Fibroblast of lung (primary cell): ENCODE data around the gene HNRNPA3. TPM values are rescaled to one million over a fixed set of nuclear protein-coding genes. Genes with fewer than 3 reads are reported as not detected.
"Not testable (repeated sequence)": the region's sequence is repeated elsewhere in the genome, so short reads cannot be mapped to it uniquely, and the experiment has no call there.

Experiments
- DNase-seq, 2 donors: peaks; one replicate each; pipeline versions ENCODE4 v3.0.0 to v3.0.0-alpha.2; 2010; ENCODE audit warnings: low read depth in 2 of 2
- H2AFZ ChIP-seq: 2 replicates; pipeline ENCODE4 v1.5.1; 2012; ENCODE audit warnings: low read length, control low read depth, inconsistent platforms
- H3K27ac ChIP-seq: 2 replicates; pipeline ENCODE4 v1.5.1; 2011; ENCODE audit warnings: low read length, control low read depth; ENCODE audit not compliant: insufficient read depth
- H3K27me3 ChIP-seq: 2 replicates; pipeline ENCODE4 v1.5.1; 2011; ENCODE audit warnings: mild to moderate bottlenecking, low read length; ENCODE audit not compliant: control insufficient read depth, insufficient read depth
- H3K36me3 ChIP-seq: 2 replicates; pipeline ENCODE4 v1.5.1; 2011; ENCODE audit warnings: low read length; ENCODE audit not compliant: control insufficient read depth, insufficient read depth
- H3K4me1 ChIP-seq: 2 replicates; pipeline ENCODE4 v1.5.1; 2011; ENCODE audit warnings: low read length; ENCODE audit not compliant: control insufficient read depth, insufficient read depth; ENCODE audit errors: extremely low read depth
- H3K4me2 ChIP-seq: 2 replicates; pipeline ENCODE4 v1.5.1; 2011; ENCODE audit warnings: low read length, control low read depth; ENCODE audit not compliant: insufficient read depth; ENCODE audit errors: extremely low read depth
- H3K4me3 ChIP-seq, 4 experiments: fragments of 200-600 bp in 1 of 4; sonication (generic) in 1 of 4; replicated peaks in 1 of 4; 2 replicates each; pipeline ENCODE4 v1.5.1; 2011 to 2016; ENCODE audit warnings: low read length in 4 of 4, low read depth in 3 of 4, mild to moderate bottlenecking in 3 of 4, control low read depth in 2 of 4, inconsistent platforms in 1 of 4, mixed read lengths in 1 of 4; ENCODE audit not compliant: insufficient read depth in 1 of 4; ENCODE audit errors: control extremely low read depth in 1 of 4
- H3K79me2 ChIP-seq: 2 replicates; pipeline ENCODE4 v1.5.1; 2012; ENCODE audit warnings: mild to moderate bottlenecking, low read length, inconsistent platforms; ENCODE audit not compliant: control insufficient read depth, insufficient read depth
- H3K9ac ChIP-seq: 2 replicates; pipeline ENCODE4 v1.5.1; 2011; ENCODE audit warnings: mild to moderate bottlenecking, low read length, control low read depth; ENCODE audit not compliant: insufficient read depth
- H3K9me3 ChIP-seq: 2 replicates; pipeline ENCODE4 v1.5.1; 2012; ENCODE audit warnings: low read depth, low read length; ENCODE audit not compliant: control insufficient read depth, insufficient read depth
- H4K20me1 ChIP-seq: 2 replicates; pipeline ENCODE4 v1.5.1; 2011; ENCODE audit warnings: low read length; ENCODE audit not compliant: control insufficient read depth, insufficient read depth; ENCODE audit errors: extremely low read depth
- EZH2 ChIP-seq: IDR thresholded peaks from 2 replicates; pipeline ENCODE4 v1.5.1; 2012; ENCODE audit warnings: low read length, control low read depth, mild to moderate bottlenecking; ENCODE audit errors: missing control alignments
- polyA plus RNA-seq, 2 donors: library from polyadenylated mRNA; depleted of rRNA in 1 of 2; stranded (reverse) in 1 of 2; unstranded in 1 of 2; fragments of >200 nt; gene quantifications; 2 replicates each; pipeline ENCODE4 v1.2.1, GENCODE V29; 2011 to 2012; ENCODE audit warnings: missing spikeins in 1 of 2
- total RNA-seq: library from RNA; depleted of rRNA; stranded (reverse); fragments of >200 nt; gene quantifications from 2 replicates; pipeline ENCODE4 v1.2.1, GENCODE V29; 2014
- TF ChIP-seq, protein P1 (sequence below), 2 donors: IDR thresholded peaks in 1 of 2; conservative IDR thresholded peaks in 1 of 2; 1 replicate in 1 of 2; 2 replicates in 1 of 2; pipeline ENCODE4 v1.5.1; 2011 to 2012; ENCODE audit warnings: low read length in 2 of 2, control low read depth in 1 of 2, inconsistent platforms in 1 of 2, low read depth in 1 of 2, mild to moderate bottlenecking in 1 of 2

The HNRNPA3 gene
- total and polyA plus RNA-seq, 2 donors (not counting 1 experiment from before 2014, with no cell fraction given) = 34.5 to 81.2 TPM

DNA sequence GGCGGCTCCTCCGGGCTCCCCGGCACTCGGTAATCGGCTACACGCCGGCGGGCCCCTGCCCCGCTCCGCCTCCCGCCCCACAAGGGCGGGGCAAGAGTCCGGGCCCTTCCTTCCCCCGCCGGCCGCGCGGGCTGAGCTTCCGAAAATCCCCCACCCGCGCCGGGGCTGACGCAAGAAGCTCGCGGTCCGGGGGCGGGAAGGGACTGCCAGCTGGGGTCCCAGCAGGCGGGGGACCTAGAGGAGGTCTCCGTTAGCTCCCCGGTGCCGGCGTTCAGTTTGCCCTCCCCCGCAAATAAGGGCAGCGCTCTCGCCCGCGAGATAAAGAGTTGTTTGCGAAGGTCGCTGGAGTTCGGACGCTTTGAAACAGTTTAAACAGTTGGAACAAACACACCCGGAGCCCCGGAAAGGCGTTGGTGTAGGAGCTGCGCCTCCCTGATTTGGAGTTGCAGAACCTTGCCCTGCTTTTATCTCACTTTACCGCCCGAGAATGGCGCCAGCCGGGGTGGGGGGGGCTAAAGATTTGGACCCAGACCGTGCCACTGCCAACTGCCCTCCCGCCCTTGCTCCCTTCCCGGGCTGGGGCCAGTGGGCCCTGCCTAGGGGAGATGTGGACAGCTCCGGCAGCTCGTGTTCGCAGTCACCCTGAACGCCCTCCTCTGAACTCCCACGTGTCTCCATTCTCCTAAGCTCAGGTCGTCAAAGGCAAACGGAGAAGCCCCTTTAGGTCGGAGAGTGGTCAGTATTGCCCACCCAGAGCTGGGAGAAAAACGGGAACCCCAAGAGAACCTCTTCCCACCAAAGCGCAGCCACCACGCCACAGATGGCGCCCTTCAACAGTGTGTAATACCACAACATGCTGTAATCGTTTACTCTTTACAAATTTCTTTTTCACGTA is 52.3 kb downstream of the HNRNPA3 start, which contains the start of gene NFE2L2:
TSS of gene NFE2L2 (minus strand) at position 35 of the 895 bp plus-strand sequence. CDS start 151 bp downstream, outside the sequence.
- Histone ChIP-seq H3K36me3 (no peaks in the 10 kb centered on the region), H3K79me2 (peaks cover 42% of the 10 kb centered on the region), H3K4me2 (peak within 1 kb of the TSS; percentile 89), H3K27me3 (no peaks in the 10 kb centered on the region), H3K4me3 (peak within 1 kb of the TSS; percentile 62 to 89 (median 82)), H3K4me1 (peaks cover 4% of the 10 kb centered on the region), H3K9ac (peak within 1 kb of the TSS; percentile 99), H3K27ac (peak within 1 kb of the TSS; percentile 97), H4K20me1 (peaks cover 3% of the 10 kb centered on the region), H2AFZ (peak within 1 kb of the TSS; percentile 57), H3K9me3 (no peaks in the 10 kb centered on the region)
- DNase-seq = peak; percentile 91
- no peak for TF ChIP-seq EZH2
- TF ChIP-seq, protein P1, sequence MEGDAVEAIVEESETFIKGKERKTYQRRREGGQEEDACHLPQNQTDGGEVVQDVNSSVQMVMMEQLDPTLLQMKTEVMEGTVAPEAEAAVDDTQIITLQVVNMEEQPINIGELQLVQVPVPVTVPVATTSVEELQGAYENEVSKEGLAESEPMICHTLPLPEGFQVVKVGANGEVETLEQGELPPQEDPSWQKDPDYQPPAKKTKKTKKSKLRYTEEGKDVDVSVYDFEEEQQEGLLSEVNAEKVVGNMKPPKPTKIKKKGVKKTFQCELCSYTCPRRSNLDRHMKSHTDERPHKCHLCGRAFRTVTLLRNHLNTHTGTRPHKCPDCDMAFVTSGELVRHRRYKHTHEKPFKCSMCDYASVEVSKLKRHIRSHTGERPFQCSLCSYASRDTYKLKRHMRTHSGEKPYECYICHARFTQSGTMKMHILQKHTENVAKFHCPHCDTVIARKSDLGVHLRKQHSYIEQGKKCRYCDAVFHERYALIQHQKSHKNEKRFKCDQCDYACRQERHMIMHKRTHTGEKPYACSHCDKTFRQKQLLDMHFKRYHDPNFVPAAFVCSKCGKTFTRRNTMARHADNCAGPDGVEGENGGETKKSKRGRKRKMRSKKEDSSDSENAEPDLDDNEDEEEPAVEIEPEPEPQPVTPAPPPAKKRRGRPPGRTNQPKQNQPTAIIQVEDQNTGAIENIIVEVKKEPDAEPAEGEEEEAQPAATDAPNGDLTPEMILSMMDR (conservative IDR thresholded peaks at IDR 0.05 in 1 of 2, IDR thresholded peaks at IDR 0.05 in 1 of 2; ENCODE audit: low read depth in 1 of 2, low read length in 2 of 2) = peak; percentile 34 to 38

DNA sequence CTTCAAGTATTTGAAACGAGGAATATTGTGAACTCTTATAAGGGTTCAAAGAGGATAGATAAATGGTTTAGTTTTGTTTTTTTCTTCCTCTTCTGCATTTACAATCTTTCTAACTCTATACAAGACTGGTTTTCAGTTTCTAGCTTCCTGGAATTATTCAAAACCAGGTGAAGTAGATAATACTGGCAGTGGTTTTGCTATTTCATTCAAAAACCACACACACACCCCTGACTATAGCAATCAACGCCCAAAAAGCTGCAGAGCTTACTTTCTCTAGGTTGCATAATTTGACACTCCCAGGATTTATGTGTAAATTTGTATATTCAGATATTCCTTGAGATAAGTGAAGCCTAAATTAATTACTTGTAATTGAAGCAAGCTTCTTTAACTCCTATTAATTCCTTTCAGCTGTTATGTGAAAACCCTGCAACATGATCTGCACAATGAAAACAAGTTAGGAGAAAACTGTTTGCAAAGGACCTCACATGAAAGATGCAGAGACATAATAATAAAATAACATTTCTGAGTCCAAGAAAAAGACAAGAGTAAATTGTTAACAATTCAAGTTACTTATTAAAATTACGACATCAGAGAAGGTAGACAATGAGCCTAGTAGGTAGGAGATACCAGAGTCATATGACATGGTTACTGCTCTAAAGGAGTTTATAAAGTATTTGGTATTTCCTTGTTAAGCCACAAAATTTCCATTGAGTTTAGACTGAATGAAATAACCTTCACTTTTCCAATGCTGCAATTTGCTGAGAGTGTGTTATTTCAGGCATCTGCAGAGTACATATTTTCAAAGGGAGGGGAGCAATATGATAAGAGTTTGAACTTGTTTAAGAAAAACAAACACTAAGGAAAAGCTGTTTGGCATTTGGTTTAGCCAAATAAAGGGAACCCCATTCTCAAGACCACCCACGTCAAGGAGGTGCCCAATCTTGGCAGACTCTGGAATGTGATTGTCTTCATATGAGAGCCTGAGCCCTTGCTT is 53.5 kb downstream of the HNRNPA3 start:
- Histone ChIP-seq H3K4me2 (peak overlapping the region; percentile 89), H3K4me1 (peaks cover 4% of the 10 kb centered on the region), H3K4me3 (peak overlapping the region in 2 of 4 experiments; percentile 64 to 87), H4K20me1 (no peaks in the 10 kb centered on the region), H3K9me3 (no peaks in the 10 kb centered on the region), H3K79me2 (peaks cover 30% of the 10 kb centered on the region), H3K27ac (no peak overlapping the region), H3K27me3 (no peaks in the 10 kb centered on the region), H3K36me3 (no peaks in the 10 kb centered on the region), H2AFZ (no peak overlapping the region), H3K9ac (no peak overlapping the region)
- TF ChIP-seq, protein P1 (conservative IDR thresholded peaks at IDR 0.05 in 1 of 2, IDR thresholded peaks at IDR 0.05 in 1 of 2; ENCODE audit: low read depth in 1 of 2, low read length in 2 of 2) = no peak
- TF ChIP-seq EZH2 = no peak
- DNase-seq = peak in 1 of 2 donors; percentile 82

DNA sequence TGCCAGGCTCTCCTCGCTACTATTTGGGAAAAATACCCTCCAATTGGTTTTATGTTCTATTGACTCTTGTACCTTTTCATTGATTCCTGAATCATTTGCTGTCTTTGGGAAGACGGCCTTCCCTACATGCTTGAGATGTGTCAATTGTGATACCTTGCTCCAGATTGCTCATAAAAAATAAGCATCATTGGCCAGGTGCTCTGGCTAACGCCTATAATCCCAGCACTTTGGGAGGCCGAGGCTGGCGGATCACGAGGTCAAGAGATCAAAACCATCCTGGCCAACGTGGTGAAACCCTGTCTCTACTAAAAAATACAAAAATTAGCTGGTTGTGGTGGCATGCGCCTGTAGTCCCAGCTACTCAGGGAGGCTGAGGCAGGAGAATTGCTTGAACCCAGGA is 54.4 kb downstream of the HNRNPA3 start:
- H3K4me3 ChIP-seq, H3K9ac ChIP-seq, H3K4me2 ChIP-seq, H4K20me1 ChIP-seq, H3K36me3 ChIP-seq, H3K4me1 ChIP-seq, H3K27me3 ChIP-seq, DNase-seq, H3K9me3 ChIP-seq, H3K27ac ChIP-seq, H2AFZ ChIP-seq: not testable (repeated sequence)
- H3K79me2 ChIP-seq = peaks cover 22% of the 10 kb centered on the region
